ENCODE results near the gene GFM2.
"Not testable (repeated sequence)": the region's sequence is repeated elsewhere in the genome, so short reads cannot be mapped to it uniquely, and the experiment has no call there.

GFM2 gene

GRCh38 chr5:74693191-74693590 lies 73.7 kb downstream of the GFM2 start:
- DNase-seq (ENCODE audit: low spot score): no peak

- DNase-seq (ENCODE audit: low spot score): no peak
These were observed 79.8 kb downstream of the GFM2 start for GRCh38 chr5:74686962-74687751.

GRCh38 chr5:74685979-74686631 lies 80.8 kb downstream of the GFM2 start:
- peak; percentile 13 for DNase-seq (ENCODE audit: low spot score)

GRCh38 chr5:74684900-74685851 lies 81.7 kb downstream of the GFM2 start, which contains the start of gene HEXB:
Gene HEXB, plus strand, starts transcription at chr5:74685233. Its CDS starts 28 bp downstream, at chr5:74685261.
- DNase-seq (ENCODE audit: low spot score): peak; percentile 66

- no peak for DNase-seq (ENCODE audit: low spot score)
These were observed 87.0 kb downstream of the GFM2 start for GRCh38 chr5:74679966-74680365.

- not testable (repeated sequence) for DNase-seq (ENCODE audit: low spot score)
These were observed 87.6 kb downstream of the GFM2 start for GRCh38 chr5:74679300-74679699.

GRCh38 chr5:74678123-74678522 lies 88.8 kb downstream of the GFM2 start:
- not testable (repeated sequence) for DNase-seq (ENCODE audit: low spot score)

GRCh38 chr5:74676466-74676865 lies 90.5 kb downstream of the GFM2 start:
- not testable (repeated sequence) for DNase-seq (ENCODE audit: low spot score)

GRCh38 chr5:74673011-74673790 lies 93.7 kb downstream of the GFM2 start:
- peak; percentile 10 for DNase-seq (ENCODE audit: low spot score)

- no peak for DNase-seq (ENCODE audit: low spot score)
These were observed 94.6 kb downstream of the GFM2 start for GRCh38 chr5:74672215-74672877.

Measured in hematopoietic multipotent progenitor cell treated with erythropoietin and hydrocortisone succinate and interleukin-3 and kit ligand, for 17 days (in vitro differentiated cells).